G401 (cell line): ENCODE results near the gene PLIN3. TPM values are rescaled to one million over a fixed set of nuclear protein-coding genes. Genes with fewer than 3 reads are reported as not detected.
A peak's percentile ranks its signal among the peaks of the same experiment; 100 is the strongest.
"Not testable (repeated sequence)": the region's sequence is repeated elsewhere in the genome, so short reads cannot be mapped to it uniquely, and the experiment has no call there.

Experiments used
- DNase-seq: peaks from one replicate; pipeline ENCODE4 v3.0.0-alpha.2; 2015; ENCODE audit warnings: low spot score
- in situ Hi-C: cut with HindIII; loops from 2 replicates; pipeline ENCODE4 v1.10.0; 2016; ENCODE audit warnings: low sequenced_read_pairs, mixed read lengths
- total RNA-seq: library from RNA; depleted of rRNA; stranded (reverse); fragments of >200 nt; shearing (Covaris generic); gene quantifications from 2 replicates; pipeline ENCODE4 v1.2.3, GENCODE V29; 2014; rRNA removed

PLIN3 gene
- total RNA-seq, 1 experiment from 2014 or later = 231 TPM

DNA sequence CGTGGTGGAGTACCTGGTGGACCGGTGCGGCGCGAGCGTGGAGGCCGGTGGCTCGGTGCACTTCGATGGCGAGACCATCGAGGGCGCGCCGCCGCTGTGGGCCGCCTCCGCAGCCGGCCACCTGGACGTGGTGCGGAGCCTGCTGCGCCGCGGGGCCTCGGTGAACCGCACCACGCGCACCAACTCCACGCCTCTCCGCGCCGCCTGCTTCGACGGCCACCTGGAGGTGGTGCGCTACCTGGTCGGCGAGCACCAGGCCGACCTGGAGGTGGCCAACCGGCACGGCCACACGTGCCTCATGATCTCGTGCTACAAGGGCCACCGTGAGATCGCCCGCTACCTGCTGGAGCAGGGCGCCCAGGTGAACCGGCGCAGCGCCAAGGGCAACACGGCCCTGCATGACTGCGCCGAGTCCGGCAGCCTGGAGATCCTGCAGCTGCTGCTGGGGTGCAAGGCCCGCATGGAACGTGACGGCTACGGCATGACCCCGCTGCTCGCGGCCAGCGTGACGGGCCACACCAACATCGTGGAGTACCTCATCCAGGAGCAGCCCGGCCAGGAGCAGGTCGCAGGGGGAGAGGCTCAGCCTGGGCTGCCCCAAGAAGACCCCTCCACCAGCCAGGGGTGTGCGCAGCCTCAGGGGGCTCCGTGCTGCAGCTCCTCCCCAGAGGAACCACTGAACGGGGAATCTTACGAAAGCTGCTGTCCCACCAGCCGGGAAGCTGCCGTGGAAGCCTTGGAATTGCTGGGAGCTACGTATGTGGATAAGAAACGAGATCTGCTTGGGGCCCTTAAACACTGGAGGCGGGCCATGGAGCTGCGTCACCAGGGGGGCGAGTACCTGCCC is 75.2 kb downstream of the PLIN3 start:
- DNase-seq, in situ Hi-C loops: not testable (repeated sequence)

DNA sequence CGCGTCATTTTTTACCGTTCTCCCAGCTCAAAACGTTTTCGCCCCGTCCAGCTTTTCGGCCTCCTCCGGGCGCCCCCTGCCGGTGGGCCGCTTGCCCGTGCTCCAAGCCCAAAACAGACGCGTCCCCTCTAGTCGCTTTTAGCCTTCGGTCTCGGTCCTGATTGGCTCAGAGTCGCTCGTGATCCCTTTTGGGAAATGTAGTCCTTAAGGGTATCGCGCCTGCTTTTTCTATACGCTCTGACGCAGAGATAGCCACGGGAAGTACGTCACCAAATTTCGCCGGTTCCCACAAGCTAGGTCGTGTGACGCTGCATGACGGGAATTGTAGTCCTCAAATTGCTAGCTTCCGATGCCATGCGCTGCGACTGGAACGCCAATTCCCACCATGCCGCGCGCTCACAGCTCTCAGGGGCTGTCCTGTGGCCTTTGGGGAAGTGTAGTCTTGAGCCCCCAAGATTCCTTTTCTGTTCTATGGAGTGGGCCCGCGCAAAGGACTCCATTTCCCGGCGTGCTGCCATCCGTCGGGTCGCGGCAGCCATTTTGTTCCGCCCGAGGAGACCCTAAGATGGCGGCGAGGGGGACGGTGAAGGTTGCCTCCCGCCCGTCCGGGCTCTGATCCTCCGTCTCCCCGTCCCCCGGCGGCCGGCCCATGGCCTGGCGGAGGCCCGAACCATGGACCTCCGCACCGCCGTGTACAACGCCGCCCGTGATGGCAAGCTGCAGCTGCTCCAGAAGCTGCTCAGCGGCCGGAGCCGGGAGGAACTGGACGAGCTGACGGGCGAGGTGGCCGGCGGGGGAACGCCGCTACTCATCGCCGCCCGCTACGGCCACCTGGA is 76.1 kb downstream of the PLIN3 start, which contains the start of gene FEM1A:
TSS of gene FEM1A (plus strand) at position 552 of the 836 bp plus-strand sequence. CDS start at position 673, 121 bp downstream.
- in situ Hi-C loops = no loop called here
- peak; percentile 100 for DNase-seq

Other genes starting within 250 kb of the PLIN3 start
- gene TNFAIP8L1, start 228.2 kb downstream of the PLIN3 start, total RNA-seq = 5.7 and 6.6 TPM in 2 replicates
- gene MYDGF, start 197.3 kb downstream of the PLIN3 start, total RNA-seq = 182 and 187 TPM in 2 replicates
- gene DPP9, start 143.8 kb downstream of the PLIN3 start, total RNA-seq = 20.4 and 22.5 TPM in 2 replicates
- gene FEM1A, start 75.9 kb downstream of the PLIN3 start, total RNA-seq = 21.5 and 26.6 TPM in 2 replicates
- not detected in 2 replicates for gene TICAM1, start 36.0 kb downstream of the PLIN3 start, total RNA-seq
- gene ARRDC5, start 35.2 kb upstream of the PLIN3 start, total RNA-seq = not detected in 2 replicates
- 88.6 and 112 TPM in 2 replicates for gene UHRF1, start 41.8 kb upstream of the PLIN3 start, total RNA-seq
- 15.5 and 19.3 TPM in 2 replicates for gene KDM4B, start 101.4 kb upstream of the PLIN3 start, total RNA-seq